IMR-90 (cell line): Measurements from ENCODE around the gene PIH1D1. TPM values are rescaled to one million over a fixed set of nuclear protein-coding genes. Genes with fewer than 3 reads are reported as not detected.

Source experiments
- ATAC-seq: fragments of 200-7000 bp; cut with Tn5 transposase; 2 replicates; pipeline ENCODE4 v1.9.1; 2020; ENCODE audit warnings: low read depth, mild to moderate bottlenecking, moderate library complexity
- BruUV-seq: library from RNA; stranded (reverse); fragments of 400-500 nt; replicated peaks from 2 replicates; lab custom pipeline; 2021; lab: Mats Ljungman, UMichigan
- CTCF ChIA-PET: fragments of 300-600 bp; formaldehyde crosslinking; extraction: SDS; loops from one replicate; lab custom pipeline; 2021; ENCODE audit warnings: antibody characterized with exemption; lab: Yijun Ruan, JAX
- POLR2A ChIA-PET: fragments of 300-600 bp; sonication (Branson Sonifier 250); formaldehyde crosslinking; loops from one replicate; lab custom pipeline; 2022; ENCODE audit warnings: antibody characterized with exemption; ENCODE audit not compliant: unreplicated experiment; lab: Charles Lee
- DNase-seq: peaks from one replicate; pipeline ENCODE4 v3.0.0; 2013
- H2AFZ ChIP-seq: replicated peaks from 2 replicates; pipeline ENCODE3; 2013; ENCODE audit warnings: low read length, mild to moderate bottlenecking; ENCODE audit not compliant: poor library complexity
- H2AK5ac ChIP-seq: 2 replicates; pipeline ENCODE4 v1.6.1; 2013; ENCODE audit warnings: low read depth, low read length, inconsistent platforms
- H2AK9ac ChIP-seq: replicated peaks from 2 replicates; pipeline ENCODE3; 2013; ENCODE audit warnings: mild to moderate bottlenecking, low read depth, low read length, moderate library complexity; ENCODE audit not compliant: poor library complexity
- H2BK120ac ChIP-seq: 2 replicates; pipeline ENCODE4 v1.6.1; 2013; ENCODE audit warnings: low read depth, low read length, inconsistent platforms
- H2BK15ac ChIP-seq: 3 replicates; pipeline ENCODE4 v1.6.1; 2013; ENCODE audit warnings: low read depth, low read length, inconsistent platforms
- H2BK20ac ChIP-seq: 2 replicates; pipeline ENCODE4 v1.6.1; 2013; ENCODE audit warnings: low read depth, mild to moderate bottlenecking, inconsistent platforms, low read length, moderate library complexity
- H2BK5ac ChIP-seq: 2 replicates; pipeline ENCODE4 v1.6.1; 2013; ENCODE audit warnings: mild to moderate bottlenecking, low read depth, low read length, inconsistent platforms; ENCODE audit not compliant: poor library complexity, severe bottlenecking
- H3K14ac ChIP-seq: replicated peaks from 2 replicates; pipeline ENCODE4 v1.6.1; 2013; ENCODE audit warnings: low read depth, low read length, inconsistent platforms
- H3K18ac ChIP-seq: 2 replicates; pipeline ENCODE4 v1.6.1; 2013; ENCODE audit warnings: low read depth, low read length, control low read depth
- H3K23ac ChIP-seq: 2 replicates; pipeline ENCODE4 v1.6.1; 2013; ENCODE audit warnings: low read depth, low read length, inconsistent platforms
- H3K27ac ChIP-seq: 2 replicates; pipeline ENCODE4 v1.5.1; 2013; ENCODE audit warnings: mild to moderate bottlenecking, control low read depth, low read length; ENCODE audit not compliant: insufficient read depth
- H3K27me3 ChIP-seq: 2 replicates; pipeline ENCODE4 v1.6.1; 2013; ENCODE audit warnings: low read length; ENCODE audit not compliant: control insufficient read depth, insufficient read depth
- H3K36me3 ChIP-seq: 2 replicates; pipeline ENCODE4 v1.6.1; 2013; ENCODE audit warnings: low read length, mixed read lengths; ENCODE audit not compliant: control insufficient read depth, insufficient read depth
- H3K4ac ChIP-seq: 2 replicates; pipeline ENCODE4 v1.6.1; 2013; ENCODE audit warnings: low read depth, low read length, inconsistent platforms
- H3K4me1 ChIP-seq: 2 replicates; pipeline ENCODE4 v1.6.1; 2013; ENCODE audit warnings: low read length, mixed read lengths; ENCODE audit not compliant: control insufficient read depth, insufficient read depth
- H3K4me2 ChIP-seq: 2 replicates; pipeline ENCODE4 v1.6.1; 2013; ENCODE audit warnings: low read depth, mild to moderate bottlenecking, control low read depth, low read length, moderate library complexity
- H3K4me3 ChIP-seq: 2 replicates; pipeline ENCODE4 v1.5.1; 2013; ENCODE audit warnings: low read depth, mild to moderate bottlenecking, control low read depth, low read length, moderate library complexity; ENCODE audit not compliant: insufficient read depth
- H3K56ac ChIP-seq: 2 replicates; pipeline ENCODE4 v1.6.1; 2013; ENCODE audit warnings: low read length, inconsistent platforms; ENCODE audit not compliant: insufficient read depth; ENCODE audit errors: extremely low read depth
- H3K79me1 ChIP-seq, 2 experiments: 2 replicates each; pipeline ENCODE4 v1.6.1; 2013; ENCODE audit warnings: low read length in 2 of 2, inconsistent platforms in 1 of 2, low read depth in 1 of 2
- H3K9ac ChIP-seq: 2 replicates; pipeline ENCODE4 v1.6.1; 2013; ENCODE audit warnings: low read depth, low read length, control low read depth
- H3K9me1 ChIP-seq: 2 replicates; pipeline ENCODE4 v1.6.1; 2013; ENCODE audit warnings: low read length, inconsistent platforms; ENCODE audit not compliant: insufficient read depth
- H3K9me3 ChIP-seq: 2 replicates; pipeline ENCODE4 v1.6.1; 2013; ENCODE audit warnings: low read length; ENCODE audit not compliant: control insufficient read depth, insufficient read depth
- H4K20me1 ChIP-seq: 2 replicates; pipeline ENCODE4 v1.6.1; 2013; ENCODE audit warnings: low read length, inconsistent platforms; ENCODE audit not compliant: insufficient read depth
- H4K5ac ChIP-seq: 2 replicates; pipeline ENCODE4 v1.6.1; 2013; ENCODE audit warnings: mild to moderate bottlenecking, low read depth, low read length, control low read depth
- H4K8ac ChIP-seq, 2 experiments: 2 replicates each; pipeline ENCODE4 v1.6.1; 2013; ENCODE audit warnings: low read depth in 2 of 2, low read length in 2 of 2, control low read depth in 1 of 2, inconsistent platforms in 1 of 2
- H4K91ac ChIP-seq: 2 replicates; pipeline ENCODE4 v1.6.1; 2013; ENCODE audit warnings: low read depth, low read length, inconsistent platforms; ENCODE audit not compliant: insufficient read depth
- BHLHE40 ChIP-seq: fragments of 150-350 bp; IDR thresholded peaks from 2 replicates; pipeline ENCODE4 v1.6.1; 2016; ENCODE audit warnings: mild to moderate bottlenecking, low read depth, low read length
- CEBPB ChIP-seq: IDR thresholded peaks from 2 replicates; pipeline ENCODE4 v1.6.1; 2012; ENCODE audit warnings: low read depth, low read length, improper control_type of control experiment
- CTCF ChIP-seq: conservative IDR thresholded peaks from 2 replicates; pipeline ENCODE4 v1.5.1; 2012; ENCODE audit warnings: mild to moderate bottlenecking, low read depth, low read length, improper control_type of control experiment
- ELK1 ChIP-seq: fragments of 150-350 bp; IDR thresholded peaks from 2 replicates; pipeline ENCODE4 v1.6.1; 2016; ENCODE audit warnings: low read depth, mild to moderate bottlenecking, low read length, moderate library complexity, borderline replicate concordance
- FOS ChIP-seq: fragments of 150-350 bp; IDR thresholded peaks from 2 replicates; pipeline ENCODE4 v1.6.1; 2016; ENCODE audit warnings: low read depth, low read length
- MAFK ChIP-seq: IDR thresholded peaks from 2 replicates; pipeline ENCODE4 v1.6.1; 2012; ENCODE audit warnings: low read depth, low read length, improper control_type of control experiment
- RCOR1 ChIP-seq: IDR thresholded peaks from 2 replicates; pipeline ENCODE4 v1.6.1; 2012; ENCODE audit warnings: mild to moderate bottlenecking, low read length, improper control_type of control experiment; ENCODE audit not compliant: insufficient replicate concordance
- USF2 ChIP-seq: fragments of 150-350 bp; IDR thresholded peaks from 2 replicates; pipeline ENCODE4 v1.6.1; 2017; ENCODE audit warnings: mild to moderate bottlenecking, antibody characterized with exemption, low read length, low read depth
- WGBS, 2 experiments: methylation state at CpG; one replicate each; pipeline versions ENCODE4 v1.1.5 to v1.1.7; 2013; ENCODE audit warnings: missing lambda C conversion rate in 2 of 2; ENCODE audit not compliant: insufficient read length in 1 of 2; ENCODE audit errors: extremely low coverage in 2 of 2; 5-methylcytosine and 5-hydroxymethylcytosine counted together
- dilution Hi-C: fragments of 300-500 bp; cut with HindIII; formaldehyde crosslinking; loops from one replicate; pipeline ENCODE4 v1.14.3; 2018; ENCODE audit warnings: low sequenced_read_pairs; ENCODE audit not compliant: unreplicated experiment
- in situ Hi-C: fragments of 300-500 bp; cut with MboI; formaldehyde crosslinking; loops from 3 replicates; pipeline ENCODE4 v1.14.3; 2019; ENCODE audit warnings: low sequenced_read_pairs, inconsistent platforms, mixed read lengths
- intact Hi-C: fragments of 100-400 bp; cut with micrococcal nuclease; formaldehyde crosslinking; loops from 2 replicates; pipeline ENCODE4 v1.10.0; 2022
- polyA plus RNA-seq, 3 experiments: library from polyadenylated mRNA; depleted of rRNA; stranded (reverse); fragments of >200 nt; gene quantifications; 2 replicates each; pipeline ENCODE4 v1.2.3, GENCODE V29; 2012; ENCODE audit warnings: low replicate concordance in 1 of 3
- total RNA-seq: library from RNA; depleted of rRNA; stranded (reverse); fragments of >200 nt; gene quantifications from 2 replicates; pipeline ENCODE4 v1.2.3, GENCODE V29; 2012

PIH1D1 gene
- total and polyA plus RNA-seq, 2 of the 4 experiments (the other 2 are of a cell fraction): 77.9 to 122 TPM

DNA sequence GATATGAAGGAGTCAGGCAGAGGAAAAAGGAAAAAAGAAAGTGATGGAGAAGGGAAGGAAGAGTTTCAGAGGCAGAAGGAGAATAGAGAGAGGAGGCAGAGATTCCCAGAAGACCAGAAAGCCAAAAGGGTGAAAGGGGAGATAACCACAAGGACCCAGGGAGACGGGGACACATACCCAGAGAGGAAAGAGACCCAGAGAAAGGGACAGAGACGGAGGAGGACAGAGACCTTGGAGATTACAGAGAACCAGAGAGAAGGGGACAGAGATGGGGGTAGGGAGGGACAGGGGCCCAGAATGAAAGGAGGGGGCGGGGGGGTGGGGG is 29.8 kb downstream of the PIH1D1 start:
- CTCF ChIA-PET: no interaction called here
- Histone ChIP-seq H3K79me1 (no peaks in the 10 kb centered on the region), H2BK15ac (no peak overlapping the region), H2AK9ac (no peak overlapping the region), H3K9me3 (peaks cover 2% of the 10 kb centered on the region; the same call in 1 of the 2 replicates), H3K4me3 (no peak overlapping the region), H3K9me1 (no peaks in the 10 kb centered on the region), H2BK20ac (no peak overlapping the region), H4K20me1 (no peaks in the 10 kb centered on the region), H3K4me2 (no peak overlapping the region), H3K9ac (no peak overlapping the region), H3K14ac (no peak overlapping the region), H3K56ac (no peak overlapping the region), H3K27ac (no peak overlapping the region), H3K18ac (no peak overlapping the region), H2BK5ac (no peak overlapping the region), H2BK120ac (no peak overlapping the region), H3K4me1 (peaks cover 2% of the 10 kb centered on the region; the same call in 1 of the 2 replicates), H2AK5ac (no peak overlapping the region), H4K91ac (no peak overlapping the region), H3K4ac (no peak overlapping the region), H3K36me3 (no peaks in the 10 kb centered on the region), H4K8ac (no peak overlapping the region), H3K23ac (no peak overlapping the region), H2AFZ (no peak overlapping the region), H4K5ac (no peak overlapping the region), H3K27me3 (peaks cover 94% of the 10 kb centered on the region)
- POLR2A ChIA-PET: no interaction called here
- dilution Hi-C loops (no loop called here), in situ Hi-C loops (no loop called here), intact Hi-C loops (no loop called here)
- no CpG with 5 or more reads among the region's 3 CpGs for WGBS, 2 experiments
- ATAC-seq: no peak
- no peak for TF ChIP-seq ELK1
- no peak for TF ChIP-seq CEBPB
- no peak for TF ChIP-seq USF2
- no peak for TF ChIP-seq FOS
- no peak for TF ChIP-seq RCOR1
- TF ChIP-seq BHLHE40: no peak
- no peak for TF ChIP-seq MAFK
- TF ChIP-seq CTCF: no peak
- BruUV-seq: no TSS peak
- DNase-seq: no peak
